Measurements from ENCODE around the gene CCDC70.

CCDC70 gene

DNA sequence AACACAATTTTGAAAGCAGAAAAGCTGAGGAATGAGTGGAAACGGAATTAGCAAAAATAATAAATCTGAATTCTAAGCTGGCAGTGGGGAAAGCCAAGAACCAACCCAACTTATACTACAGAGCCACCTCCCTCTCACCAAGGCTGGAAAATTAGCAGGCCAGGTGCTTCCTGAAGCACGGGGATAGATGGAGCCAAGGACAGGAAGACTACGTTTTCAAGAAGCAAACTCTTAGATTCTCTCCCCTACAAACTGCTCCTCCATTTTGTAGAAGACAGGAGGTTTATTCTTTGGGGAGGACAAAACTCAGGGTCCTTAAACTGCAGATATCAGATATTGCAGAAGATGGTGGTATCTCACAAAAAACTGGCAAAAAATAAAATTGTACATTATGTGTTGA, 8.8 kb downstream of the CCDC70 start:
- TF ChIP-seq, protein P1, sequence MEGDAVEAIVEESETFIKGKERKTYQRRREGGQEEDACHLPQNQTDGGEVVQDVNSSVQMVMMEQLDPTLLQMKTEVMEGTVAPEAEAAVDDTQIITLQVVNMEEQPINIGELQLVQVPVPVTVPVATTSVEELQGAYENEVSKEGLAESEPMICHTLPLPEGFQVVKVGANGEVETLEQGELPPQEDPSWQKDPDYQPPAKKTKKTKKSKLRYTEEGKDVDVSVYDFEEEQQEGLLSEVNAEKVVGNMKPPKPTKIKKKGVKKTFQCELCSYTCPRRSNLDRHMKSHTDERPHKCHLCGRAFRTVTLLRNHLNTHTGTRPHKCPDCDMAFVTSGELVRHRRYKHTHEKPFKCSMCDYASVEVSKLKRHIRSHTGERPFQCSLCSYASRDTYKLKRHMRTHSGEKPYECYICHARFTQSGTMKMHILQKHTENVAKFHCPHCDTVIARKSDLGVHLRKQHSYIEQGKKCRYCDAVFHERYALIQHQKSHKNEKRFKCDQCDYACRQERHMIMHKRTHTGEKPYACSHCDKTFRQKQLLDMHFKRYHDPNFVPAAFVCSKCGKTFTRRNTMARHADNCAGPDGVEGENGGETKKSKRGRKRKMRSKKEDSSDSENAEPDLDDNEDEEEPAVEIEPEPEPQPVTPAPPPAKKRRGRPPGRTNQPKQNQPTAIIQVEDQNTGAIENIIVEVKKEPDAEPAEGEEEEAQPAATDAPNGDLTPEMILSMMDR (IDR thresholded peaks at IDR 0.05): no peak

DNA sequence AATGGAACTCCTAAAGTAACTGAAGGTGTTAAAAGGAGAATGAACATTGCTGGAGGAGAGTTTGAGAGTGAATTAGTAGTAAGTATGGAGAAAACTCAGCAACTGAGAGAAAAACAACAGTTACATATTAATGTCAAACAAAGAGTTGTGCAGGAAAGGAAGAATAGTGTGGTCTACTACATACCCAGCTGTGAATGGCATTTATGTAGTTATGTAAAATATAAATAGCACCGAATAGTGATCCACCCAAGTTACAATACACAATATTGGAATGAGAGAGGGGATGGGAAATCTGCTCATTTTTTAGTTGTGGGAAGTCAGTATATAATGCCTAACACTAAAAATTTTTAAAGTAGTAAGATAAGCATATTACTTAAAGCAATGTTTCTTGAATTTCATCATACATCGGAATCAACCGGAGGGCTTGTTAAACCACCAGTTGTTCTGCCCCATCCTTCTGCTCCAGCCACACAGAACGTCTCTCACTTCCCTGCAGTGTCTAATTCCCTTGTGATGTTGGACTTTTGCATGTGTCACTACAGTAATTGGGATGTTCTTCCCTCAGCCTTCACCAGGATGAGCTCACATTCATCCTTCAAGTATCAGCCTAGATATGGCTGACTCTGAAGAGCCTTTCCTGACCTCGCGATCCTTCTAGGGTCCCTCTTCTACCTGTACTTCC, 11.5 kb downstream of the CCDC70 start:
- TF ChIP-seq, protein P1 (IDR thresholded peaks at IDR 0.05): no peak

DNA sequence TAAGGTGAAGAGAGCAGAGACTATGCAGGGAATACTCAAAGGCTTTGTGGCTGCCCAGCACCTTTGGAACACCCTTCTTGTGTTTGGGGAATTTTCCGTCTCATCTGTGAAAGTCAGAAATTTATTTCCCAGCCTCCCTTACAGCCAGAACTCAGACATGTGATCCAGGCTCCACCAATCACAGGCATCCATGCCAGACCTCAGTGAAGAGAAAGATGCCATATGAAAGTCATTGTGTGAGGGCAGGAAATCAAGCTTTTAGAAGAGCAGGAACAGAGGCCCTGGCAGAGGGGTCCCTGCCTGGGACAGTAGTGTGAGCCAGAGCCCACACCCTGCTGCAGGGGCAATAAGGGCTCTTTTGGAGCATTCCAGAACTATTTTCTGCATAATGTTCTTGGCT, 12.1 kb downstream of the CCDC70 start:
- TF ChIP-seq, protein P1 (IDR thresholded peaks at IDR 0.05): no peak

DNA sequence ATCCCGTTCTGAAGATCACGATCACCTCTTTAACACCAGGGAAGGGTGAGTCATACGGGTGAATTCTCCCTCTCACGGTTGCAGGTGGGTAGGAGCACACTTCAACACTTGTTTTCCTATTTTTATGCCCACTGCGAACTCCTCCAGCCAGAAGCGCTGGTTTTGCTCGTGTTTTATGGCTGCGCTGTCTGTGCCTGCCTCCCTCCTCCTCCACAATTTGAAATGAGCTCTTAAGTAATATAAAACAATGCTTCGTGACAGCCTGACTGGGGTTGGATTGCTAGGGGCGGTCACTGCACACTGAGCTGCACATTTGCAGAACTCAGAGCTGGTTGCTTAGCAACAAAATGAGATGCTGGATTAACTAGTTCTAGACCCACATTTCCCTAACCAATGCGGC, 12.9 kb downstream of the CCDC70 start:
- TF ChIP-seq, protein P1 (IDR thresholded peaks at IDR 0.05): no peak

DNA sequence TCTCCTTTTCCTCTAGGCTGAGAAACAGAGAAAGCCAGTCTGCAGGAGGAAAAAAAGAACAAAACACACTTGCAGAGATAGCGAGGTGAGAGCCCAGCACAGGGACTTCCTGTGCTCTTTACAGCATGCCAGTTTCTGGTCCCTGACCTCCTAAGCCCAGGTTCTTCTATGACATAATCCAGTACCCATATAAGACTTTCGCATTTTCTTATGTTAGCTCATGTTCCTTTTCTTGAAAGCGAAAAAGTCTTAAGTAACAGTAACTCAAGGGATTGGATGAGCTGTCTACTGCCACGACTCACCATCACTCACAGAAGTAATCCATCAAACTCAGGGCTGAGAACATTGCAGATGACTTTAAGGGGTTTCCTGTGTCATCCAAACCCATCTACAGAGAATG, 17.4 kb downstream of the CCDC70 start:
- TF ChIP-seq, protein P1 (IDR thresholded peaks at IDR 0.05): no peak

DNA sequence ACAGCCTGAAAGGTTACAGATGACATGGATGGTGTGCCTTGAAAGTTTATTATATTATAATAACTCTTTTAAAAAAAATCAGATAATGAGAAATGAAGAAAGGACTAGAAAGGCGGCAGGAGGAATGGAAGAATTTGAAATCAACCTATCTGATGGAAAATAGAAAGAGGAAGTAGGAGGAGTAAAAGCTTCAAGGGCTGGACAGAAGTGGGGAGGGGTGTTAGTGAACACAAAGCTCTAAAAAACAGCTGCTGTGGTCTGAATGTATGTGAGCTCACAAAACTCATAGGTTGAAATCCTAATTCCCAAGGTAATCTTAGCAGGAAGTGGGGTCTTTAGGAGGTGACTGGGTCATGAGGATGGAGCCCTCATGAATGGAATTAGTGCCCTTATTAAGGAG, 19.5 kb downstream of the CCDC70 start:
- TF ChIP-seq, protein P1 (IDR thresholded peaks at IDR 0.05): no peak

DNA sequence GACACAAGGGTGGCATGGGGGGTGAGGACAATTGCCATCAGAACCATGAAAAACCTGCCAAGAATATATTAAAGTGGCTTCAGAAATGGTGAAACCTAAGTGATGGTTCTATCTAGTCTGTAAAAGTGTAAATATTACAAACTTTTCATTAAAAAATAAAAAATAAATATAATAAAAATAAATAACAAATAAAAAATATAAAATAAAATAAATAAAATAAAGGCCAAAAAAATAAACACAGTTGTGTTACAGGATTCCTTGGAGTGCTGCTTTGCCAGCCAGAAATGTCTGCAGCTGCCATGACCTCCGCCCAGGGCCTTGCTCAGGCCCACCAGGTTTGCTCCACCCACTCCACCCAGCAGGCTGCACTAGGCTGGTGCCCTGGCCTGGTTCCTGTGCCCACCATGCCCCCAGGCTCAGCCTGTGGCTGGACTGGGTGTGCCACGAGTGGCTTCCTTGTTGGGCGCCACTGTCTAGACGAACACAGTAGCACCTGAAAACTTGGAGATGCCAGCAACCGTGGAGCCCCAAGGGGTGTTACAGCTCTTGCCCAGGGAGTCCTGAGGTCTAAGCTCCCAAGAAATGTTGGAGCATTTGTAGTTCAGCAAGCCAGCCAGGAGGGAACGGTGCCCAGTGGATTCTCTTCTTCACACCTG, 20.9 kb downstream of the CCDC70 start:
- TF ChIP-seq, protein P1 (IDR thresholded peaks at IDR 0.05): no peak
